Activated CD4-positive, CD25-positive, alpha-beta regulatory T cell (primary cell): ENCODE results near the gene IGLL1.
A peak's percentile ranks its signal among the peaks of the same experiment; 100 is the strongest.
"Not testable (repeated sequence)": the region's sequence is repeated elsewhere in the genome, so short reads cannot be mapped to it uniquely, and the experiment has no call there.

Experiments used
- DNase-seq, 4 experiments: peaks; one replicate each; lab custom pipeline; 2025; lab: John Stamatoyannopoulos, UW

IGLL1 gene

DNA sequence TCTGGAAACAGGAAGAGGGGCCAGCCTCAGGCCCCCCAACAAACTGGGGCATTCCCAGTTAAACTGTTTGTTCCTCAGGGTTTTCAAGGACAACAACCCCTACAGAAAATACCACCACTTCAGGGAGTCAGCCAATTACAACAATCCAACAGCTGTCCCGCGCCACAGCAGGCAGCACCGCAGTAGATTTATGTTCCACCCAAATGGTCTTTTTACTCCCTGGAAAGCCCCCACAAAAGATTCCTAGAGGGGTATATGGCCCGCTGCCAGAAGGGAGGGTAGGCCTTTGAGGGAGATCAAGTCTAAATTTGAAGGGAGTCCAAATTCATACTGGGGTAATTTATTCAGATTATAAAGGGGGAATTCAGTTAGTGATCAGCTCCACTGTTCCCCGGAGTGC is 39.3 kb downstream of the IGLL1 start:
- not testable (repeated sequence) for DNase-seq

GRCh38 chr22:23539839-23540198 is 40.3 kb downstream of the IGLL1 start:
- DNase-seq = not testable (repeated sequence)

- DNase-seq = peak; percentile 23 to 47 (median 40)
Measured at GRCh38 chr22:23539135-23539838, 40.8 kb downstream of the IGLL1 start.

DNA sequence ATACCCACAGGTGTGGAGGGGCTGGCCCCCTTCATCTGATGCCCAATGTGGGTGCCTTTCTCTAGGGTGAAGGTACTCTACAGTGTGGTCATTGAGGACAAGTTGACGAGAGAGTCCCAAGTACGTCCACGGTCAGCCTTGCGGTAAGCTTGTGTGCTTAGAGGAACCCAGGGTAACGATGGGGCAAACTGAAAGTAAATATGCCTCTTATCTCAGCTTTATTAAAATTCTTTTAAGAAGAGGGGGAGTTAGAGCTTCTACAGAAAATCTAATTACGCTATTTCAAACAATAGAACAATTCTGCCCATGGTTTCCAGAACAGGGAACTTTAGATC is 41.4 kb downstream of the IGLL1 start:
- DNase-seq = not testable (repeated sequence)

- not testable (repeated sequence) for DNase-seq
Measured at GRCh38 chr22:23537830-23538695, 42.0 kb downstream of the IGLL1 start.

GRCh38 chr22:23537416-23537815 is 42.7 kb downstream of the IGLL1 start:
- DNase-seq = no peak

DNA sequence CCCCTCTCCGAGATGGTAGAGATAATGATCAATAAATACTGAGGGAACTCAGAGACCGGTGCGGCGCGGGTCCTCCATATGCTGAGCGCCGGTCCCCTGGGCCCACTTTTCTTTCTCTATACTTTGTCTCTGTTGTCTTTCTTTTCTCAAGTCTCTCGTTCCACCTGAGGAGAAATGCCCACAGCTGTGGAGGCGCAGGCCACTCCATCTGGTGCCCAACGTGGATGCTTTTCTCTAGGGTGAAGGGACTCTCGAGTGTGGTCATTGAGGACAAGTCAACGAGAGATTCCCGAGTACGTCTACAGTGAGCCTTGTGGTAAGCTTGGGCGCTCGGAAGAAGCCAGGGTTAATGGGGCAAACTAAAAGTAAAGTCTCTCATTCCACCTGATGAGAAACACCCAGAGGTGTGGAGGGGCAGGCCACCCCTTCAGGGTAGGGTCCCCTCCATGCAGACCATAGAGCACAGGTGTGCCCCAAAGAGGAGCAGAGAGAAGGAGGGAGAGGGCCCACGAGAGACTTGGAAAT is 43.2 kb downstream of the IGLL1 start:
- DNase-seq = no peak

DNA sequence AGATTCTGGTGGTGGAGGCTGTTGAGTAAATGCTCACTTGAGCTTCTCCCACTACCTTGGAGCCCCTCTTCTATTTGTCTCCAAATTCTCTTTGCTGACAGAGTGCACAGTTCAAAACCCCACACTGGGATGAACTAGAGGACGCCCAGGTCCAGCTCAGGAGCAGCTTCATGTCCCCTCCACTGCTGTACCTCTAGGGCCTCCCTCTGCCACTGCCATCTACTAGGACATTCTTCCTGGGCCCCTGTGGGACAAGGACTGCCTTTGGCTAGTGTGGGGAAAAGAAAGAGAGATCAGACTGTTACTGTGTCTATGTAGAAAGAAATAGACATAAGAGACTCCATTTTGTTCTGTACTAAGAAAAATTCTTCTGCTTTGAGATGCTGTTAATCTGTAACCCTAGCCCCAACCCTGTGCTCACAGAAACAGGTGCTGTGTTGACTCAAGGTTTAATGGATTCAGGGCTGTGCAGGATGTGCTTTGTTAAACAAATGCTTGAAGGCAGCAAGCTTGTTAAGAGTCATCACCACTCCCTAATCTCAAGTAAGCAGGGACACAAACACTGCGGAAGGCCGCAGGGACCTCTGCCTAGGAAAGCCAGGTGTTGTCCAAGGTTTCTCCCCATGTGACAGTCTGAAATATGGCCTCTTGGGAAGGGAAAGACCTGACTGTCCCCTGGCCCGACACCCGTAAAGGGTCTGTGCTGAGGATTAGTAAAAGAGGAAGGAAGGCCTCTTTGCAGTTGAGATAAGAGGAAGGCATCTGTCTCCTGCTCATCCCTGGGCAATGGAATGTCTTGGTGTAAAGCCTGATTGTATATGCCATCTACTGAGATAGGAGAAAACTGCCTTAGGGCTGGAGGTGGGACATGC is 44.1 kb downstream of the IGLL1 start:
- not testable (repeated sequence) for DNase-seq

- DNase-seq = no peak
Measured at GRCh38 chr22:23534851-23535717, 45.0 kb downstream of the IGLL1 start.

GRCh38 chr22:23534201-23534850 is 45.8 kb downstream of the IGLL1 start:
- DNase-seq = no peak

DNA sequence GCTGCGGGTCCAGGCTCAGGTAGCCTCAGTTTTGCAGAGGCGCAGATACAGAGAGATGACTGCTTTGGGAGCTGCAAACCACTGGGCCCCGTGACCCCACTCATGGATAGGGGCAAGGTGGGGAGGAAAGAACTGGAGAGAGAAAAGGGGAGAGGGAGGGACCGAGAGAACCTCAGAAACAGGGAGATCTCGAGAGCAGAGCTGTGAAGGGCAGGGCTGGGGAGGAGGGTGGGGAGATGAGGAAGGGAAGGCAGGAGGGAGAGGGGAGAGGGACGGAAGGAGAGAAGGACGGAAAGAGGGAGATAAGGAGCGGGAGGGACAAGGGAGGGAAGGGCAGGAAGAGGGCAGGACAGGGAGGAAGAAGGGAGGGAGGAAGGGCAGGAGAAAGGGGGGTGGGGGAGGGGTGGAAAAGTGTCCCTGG is 46.3 kb downstream of the IGLL1 start:
- no peak for DNase-seq

- no peak for DNase-seq
Measured at GRCh38 chr22:23533328-23533762, 46.7 kb downstream of the IGLL1 start.

GRCh38 chr22:23532731-23533130 is 47.4 kb downstream of the IGLL1 start:
- DNase-seq = no peak

DNA sequence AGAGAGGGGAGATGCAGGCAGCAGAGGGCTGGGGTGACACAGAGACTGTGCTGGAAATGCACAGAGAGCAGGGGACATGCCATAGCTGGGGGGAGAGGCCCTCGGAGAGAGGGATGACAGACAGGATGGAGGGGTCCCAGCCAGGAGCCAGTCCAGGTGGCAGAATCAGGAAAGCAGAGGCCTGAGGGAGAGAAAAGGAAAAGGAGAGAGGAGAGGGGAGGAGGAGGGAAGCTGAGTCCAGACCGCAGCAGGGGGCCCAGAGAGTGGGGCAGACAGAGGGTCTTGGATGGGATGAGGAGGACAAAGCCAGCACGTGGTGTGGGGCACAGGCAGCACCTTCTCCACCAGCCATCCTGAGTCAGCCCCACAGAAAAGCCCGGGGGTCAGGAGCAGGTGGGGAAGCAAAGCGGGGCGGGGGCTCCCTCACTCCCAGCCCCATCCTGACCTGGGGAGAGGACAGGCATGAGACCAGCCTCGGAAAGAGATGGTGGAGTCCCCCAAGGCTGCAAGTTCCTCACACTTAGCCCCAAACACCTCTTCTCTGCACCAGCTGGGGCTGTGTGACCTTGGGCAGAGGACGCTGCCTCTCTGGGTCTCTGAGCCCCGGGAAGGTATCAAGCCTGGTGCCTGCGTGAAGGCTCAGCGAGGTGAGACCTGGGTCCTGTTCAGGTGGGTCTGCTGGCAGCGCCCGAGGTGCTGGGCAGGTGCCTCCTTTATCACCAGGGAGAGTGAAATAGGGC is 48.0 kb downstream of the IGLL1 start:
- no peak for DNase-seq

DNA sequence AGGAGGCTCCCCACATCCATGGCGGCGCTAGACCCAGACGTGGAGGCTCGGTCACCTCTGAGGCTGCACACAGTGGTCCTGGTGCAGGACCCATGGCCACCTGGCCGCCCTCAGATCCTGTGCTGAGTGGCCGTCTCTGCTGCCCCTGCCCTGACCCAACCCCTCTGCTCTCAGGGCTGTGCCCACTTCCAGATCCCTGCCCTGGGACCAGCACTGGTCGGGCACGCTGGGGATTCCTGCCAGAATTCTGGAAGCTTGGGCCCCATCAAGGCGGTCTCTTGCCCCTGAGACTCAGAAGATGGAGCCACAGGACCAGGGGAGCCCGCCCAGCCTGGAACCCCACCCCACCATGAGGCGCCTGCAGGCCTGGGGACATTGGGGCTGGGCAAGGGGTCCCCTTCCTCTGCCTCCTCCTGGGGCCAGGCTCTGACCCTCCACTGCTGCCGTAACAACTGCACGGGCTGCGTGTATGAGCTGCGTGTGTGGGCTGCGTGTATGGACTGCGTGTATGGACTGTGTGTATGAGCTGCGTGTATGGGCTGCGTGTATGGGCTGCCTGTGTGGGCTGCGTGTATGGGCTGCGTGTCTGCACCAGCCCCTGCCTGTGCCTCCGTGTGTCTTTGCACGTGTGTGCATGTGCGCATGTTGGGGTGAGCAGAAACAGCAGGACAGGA is 48.7 kb downstream of the IGLL1 start:
- no peak for DNase-seq

DNA sequence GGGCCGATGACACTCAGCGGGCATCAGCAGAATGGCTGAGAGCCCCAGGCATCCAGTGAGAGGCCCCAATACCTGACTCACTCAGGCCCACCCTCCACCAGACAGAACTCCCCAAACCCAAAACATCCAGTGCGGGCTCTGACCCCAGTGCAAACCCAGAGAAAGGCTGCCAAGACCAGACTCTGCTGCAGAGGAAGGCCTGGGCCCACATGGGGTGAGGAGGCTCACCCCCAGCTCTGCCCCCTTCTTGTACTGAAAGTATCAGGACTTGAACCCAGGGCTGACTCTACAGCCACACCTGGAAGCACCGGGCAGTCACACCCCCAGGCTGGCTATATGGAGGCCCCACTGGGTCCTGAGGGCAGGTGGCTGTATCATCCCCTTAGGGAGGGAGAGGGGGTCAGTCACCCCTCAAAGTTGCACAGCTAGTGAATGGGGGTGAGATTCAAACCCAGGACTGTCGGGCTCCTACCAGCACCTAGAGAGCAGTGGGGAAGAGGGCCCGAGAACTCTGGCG is 49.3 kb downstream of the IGLL1 start:
- no peak for DNase-seq

- DNase-seq = no peak
Measured at GRCh38 chr22:23530106-23530505, 50.0 kb downstream of the IGLL1 start.

DNA sequence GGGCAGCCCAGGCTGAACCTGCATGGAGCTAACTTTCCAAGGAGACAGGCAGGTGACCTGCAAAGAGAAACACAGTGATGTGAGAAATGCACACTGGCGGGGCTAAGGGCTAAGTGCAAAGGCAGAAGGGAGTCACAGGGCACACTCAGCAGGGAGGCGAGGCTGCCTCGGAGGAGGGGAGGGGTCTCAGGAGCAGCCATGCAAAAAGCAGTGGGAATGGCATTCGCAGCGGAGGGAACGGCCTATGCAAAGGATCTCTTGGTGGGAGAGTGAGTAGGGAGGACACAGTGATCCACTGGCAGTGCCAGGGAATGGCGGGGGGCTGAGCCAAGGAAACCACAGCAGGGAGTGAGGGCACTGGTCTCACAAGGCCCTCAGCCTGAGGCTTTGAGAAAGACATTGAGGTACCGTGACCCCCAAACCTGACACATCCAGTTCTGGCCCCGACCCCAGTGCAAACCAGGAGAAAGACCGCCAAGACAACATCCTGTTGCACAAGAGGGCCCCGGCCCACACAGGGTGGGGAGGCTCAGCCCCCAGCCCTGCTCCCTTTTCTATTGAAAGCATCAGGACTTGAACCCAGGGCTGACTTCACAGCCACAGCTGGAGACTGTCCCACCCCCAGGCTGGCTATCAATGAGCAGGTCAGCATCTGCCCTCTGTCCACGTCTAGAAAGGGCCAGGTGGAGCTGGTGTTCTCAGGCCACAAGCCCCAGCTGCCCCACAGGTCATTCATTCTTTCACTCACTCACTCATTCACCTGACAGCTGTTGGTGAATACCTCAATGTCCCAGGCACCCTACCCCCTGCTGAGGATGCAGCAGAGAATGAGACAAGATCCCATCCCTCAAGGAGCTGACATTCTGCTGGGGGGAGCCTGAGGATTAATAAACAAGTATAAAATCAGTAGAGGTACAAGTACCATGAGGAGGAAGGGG is 50.7 kb downstream of the IGLL1 start:
- DNase-seq = no peak
